DOHH2 (cell line): ENCODE results near the gene ITPK1.

Experiments
- H3F3A ChIP-seq: fragments of 200-600 bp; sonication (generic), shearing (Covaris generic); 2 replicates; pipeline ENCODE4 v1.6.0; 2016; ENCODE audit warnings: antibody characterized with exemption, mild to moderate bottlenecking; ENCODE audit not compliant: control insufficient read depth, insufficient read depth
- H3K27ac ChIP-seq: fragments of 200-600 bp; sonication (generic); 2 replicates; pipeline ENCODE4 v1.5.1; 2014; ENCODE audit warnings: low read depth, mild to moderate bottlenecking, low read length, moderate library complexity
- H3K27me3 ChIP-seq: fragments of 200-600 bp; sonication (generic); 2 replicates; pipeline ENCODE4 v1.6.1; 2014; ENCODE audit warnings: mild to moderate bottlenecking, low read length, mixed read lengths; ENCODE audit not compliant: control insufficient read depth
- H3K36me3 ChIP-seq: fragments of 200-600 bp; sonication (generic); 2 replicates; pipeline ENCODE4 v1.6.1; 2014; ENCODE audit warnings: mild to moderate bottlenecking, low read length, moderate library complexity, mixed read lengths; ENCODE audit not compliant: control insufficient read depth
- H3K4me1 ChIP-seq: fragments of 200-600 bp; sonication (generic); 2 replicates; pipeline ENCODE4 v1.6.1; 2014; ENCODE audit warnings: mild to moderate bottlenecking, low read length, mixed read lengths; ENCODE audit not compliant: control insufficient read depth
- H3K4me2 ChIP-seq: fragments of 200-600 bp; sonication (generic); 2 replicates; pipeline ENCODE4 v1.6.0; 2014; ENCODE audit warnings: mild to moderate bottlenecking, low read length, moderate library complexity
- H3K4me3 ChIP-seq: fragments of 200-600 bp; sonication (generic); 2 replicates; pipeline ENCODE4 v1.5.1; 2014; ENCODE audit warnings: mild to moderate bottlenecking, low read length, mixed read lengths
- H3K79me2 ChIP-seq: fragments of 200-600 bp; sonication (generic); 2 replicates; pipeline ENCODE4 v1.6.1; 2014; ENCODE audit warnings: mild to moderate bottlenecking, low read length, mixed read lengths; ENCODE audit not compliant: control insufficient read depth
- H3K9me2 ChIP-seq: fragments of 200-600 bp; sonication (generic); replicated peaks from 2 replicates; pipeline ENCODE4 v1.6.1; 2014; ENCODE audit warnings: mild to moderate bottlenecking, low read length, mixed read lengths; ENCODE audit not compliant: control insufficient read depth
- H3K9me3 ChIP-seq: fragments of 200-600 bp; sonication (generic); 2 replicates; pipeline ENCODE4 v1.6.1; 2014; ENCODE audit warnings: antibody characterized with exemption, low read length, mixed read lengths; ENCODE audit not compliant: control insufficient read depth, insufficient read depth
- H4K20me1 ChIP-seq: fragments of 200-600 bp; sonication (generic); 2 replicates; pipeline ENCODE4 v1.6.0; 2014; ENCODE audit warnings: low read depth, mild to moderate bottlenecking, antibody characterized with exemption, low read length, moderate library complexity; ENCODE audit not compliant: control insufficient read depth, insufficient read depth
- CTCF ChIP-seq: fragments of 200-600 bp; sonication (generic); IDR thresholded peaks from one replicate; pipeline ENCODE4 v1.5.1; 2014; ENCODE audit warnings: antibody characterized with exemption, mild to moderate bottlenecking, low read depth, low read length; ENCODE audit not compliant: poor library complexity, severe bottlenecking
- EZH2phosphoT487 ChIP-seq: fragments of 200-600 bp; sonication (generic); IDR thresholded peaks from 2 replicates; pipeline ENCODE4 v1.6.1; 2017; ENCODE audit warnings: borderline replicate concordance, mild to moderate bottlenecking, antibody characterized with exemption, low read length, moderate library complexity, mixed read lengths

Gene ITPK1

DNA sequence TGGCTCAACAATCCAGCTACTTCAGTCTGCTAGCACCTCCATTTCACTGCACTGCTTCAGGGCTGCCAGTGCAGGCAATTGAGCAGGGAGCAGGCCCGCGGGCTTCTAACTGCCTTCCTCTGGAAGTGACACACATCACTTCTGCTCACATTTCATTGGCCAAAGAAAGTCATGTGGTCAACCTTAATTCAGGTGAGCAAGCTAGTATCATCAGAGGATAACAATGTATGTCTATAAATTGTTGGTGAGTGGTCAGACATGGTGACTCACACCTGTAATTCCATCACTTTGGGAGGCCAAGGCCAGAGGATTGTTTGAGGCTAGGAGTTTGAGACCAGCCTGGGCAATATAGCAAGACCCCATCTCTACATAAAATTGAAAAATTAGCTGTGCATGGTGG lies 215.1 kb downstream of the ITPK1 start:
- TF ChIP-seq CTCF (no peak), EZH2phosphoT487 (no peak)
- Histone ChIP-seq H3K4me2 (no peak overlapping the region), H3K4me3 (no peak overlapping the region)

GRCh38 chr14:92898566-92899131 lies 217.1 kb downstream of the ITPK1 start:
- no peaks in the 10 kb centered on the region for H3K36me3 ChIP-seq
- no peaks in the 10 kb centered on the region for H3K9me3 ChIP-seq
- no peaks in the 10 kb centered on the region for H3K79me2 ChIP-seq
- no peaks in the 10 kb centered on the region for H3F3A ChIP-seq
- no peak overlapping the region for H3K4me2 ChIP-seq
- H3K27ac ChIP-seq: no peak overlapping the region
- no peaks in the 10 kb centered on the region for H3K27me3 ChIP-seq
- 0 out of 2 replicates have a peak, but pooled peaks cover 3% of the 10 kb centered on the region for H3K4me1 ChIP-seq
- H3K4me3 ChIP-seq: no peak overlapping the region
- no peak for TF ChIP-seq CTCF
- no peak for TF ChIP-seq EZH2phosphoT487
- H4K20me1 ChIP-seq: no peaks in the 10 kb centered on the region
- no peaks in the 10 kb centered on the region for H3K9me2 ChIP-seq

More for the DNA sequence above, 215.1 kb downstream of the ITPK1 start:
- H4K20me1 ChIP-seq: no peaks in the 10 kb centered on the region
- H3F3A ChIP-seq: no peaks in the 10 kb centered on the region
- no peaks in the 10 kb centered on the region for H3K9me2 ChIP-seq
- 0 out of 2 replicates have a peak, but pooled peaks cover 3% of the 10 kb centered on the region for H3K4me1 ChIP-seq
- no peaks in the 10 kb centered on the region for H3K36me3 ChIP-seq
- no peaks in the 10 kb centered on the region for H3K79me2 ChIP-seq
- H3K27ac ChIP-seq: no peak overlapping the region
- no peaks in the 10 kb centered on the region for H3K27me3 ChIP-seq
- no peaks in the 10 kb centered on the region for H3K9me3 ChIP-seq

DNA sequence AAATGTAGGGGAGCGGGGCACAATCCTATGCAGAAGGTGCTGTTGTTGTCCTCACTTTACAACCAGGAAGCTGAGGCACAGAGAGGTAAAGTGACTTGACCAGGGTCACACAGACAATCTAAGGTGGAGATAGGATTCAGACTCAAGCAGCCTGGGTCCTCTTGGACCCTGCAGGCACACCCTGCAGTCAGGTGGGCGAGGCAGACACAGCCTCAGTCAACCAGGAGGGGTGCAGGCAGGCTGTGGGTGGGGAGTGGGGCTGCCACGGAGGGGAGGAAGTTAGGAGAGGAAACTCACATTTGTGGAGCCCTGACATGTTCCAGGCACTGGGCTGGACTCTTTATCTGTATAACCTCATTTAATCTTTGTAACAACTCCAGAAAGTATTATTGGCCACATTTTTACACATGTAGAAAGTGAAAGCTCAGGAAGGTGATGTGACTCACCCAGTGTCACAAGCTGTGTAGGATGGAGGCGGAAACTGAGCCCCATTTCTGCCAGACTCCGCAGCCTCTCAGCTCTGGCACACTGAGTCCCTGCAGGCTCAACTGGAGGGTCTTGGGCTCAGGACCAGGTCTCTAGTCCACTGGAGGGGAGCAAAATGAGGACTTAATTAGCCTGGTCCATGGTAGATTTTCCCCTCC lies 217.7 kb downstream of the ITPK1 start:
- no peak for TF ChIP-seq EZH2phosphoT487
- Histone ChIP-seq H3K27ac (no peak overlapping the region), H3K4me1 (0 out of 2 replicates have a peak, but pooled peaks cover 3% of the 10 kb centered on the region), H3F3A (no peaks in the 10 kb centered on the region), H3K9me2 (no peaks in the 10 kb centered on the region), H3K4me3 (no peak overlapping the region), H3K79me2 (no peaks in the 10 kb centered on the region), H3K9me3 (no peaks in the 10 kb centered on the region), H3K4me2 (no peak overlapping the region), H4K20me1 (no peaks in the 10 kb centered on the region), H3K27me3 (no peaks in the 10 kb centered on the region), H3K36me3 (no peaks in the 10 kb centered on the region)

- no peak overlapping the region for H3K4me2 ChIP-seq
- no peaks in the 10 kb centered on the region for H3K9me3 ChIP-seq
- no peaks in the 10 kb centered on the region for H3K36me3 ChIP-seq
- H3K9me2 ChIP-seq: no peaks in the 10 kb centered on the region
- no peaks in the 10 kb centered on the region for H3K27me3 ChIP-seq
- no peaks in the 10 kb centered on the region for H3K79me2 ChIP-seq
- no peak for TF ChIP-seq CTCF
- TF ChIP-seq EZH2phosphoT487: no peak
- H3F3A ChIP-seq: no peaks in the 10 kb centered on the region
- H4K20me1 ChIP-seq: no peaks in the 10 kb centered on the region
- H3K4me1 ChIP-seq: 0 out of 2 replicates have a peak, but pooled peaks cover 3% of the 10 kb centered on the region
- H3K27ac ChIP-seq: no peak overlapping the region
- no peak overlapping the region for H3K4me3 ChIP-seq
Measured at GRCh38 chr14:92895352-92895878, 220.3 kb downstream of the ITPK1 start.
